A673 (cell line): ENCODE results near the gene FGF14.

Experiments
- EZH2 ChIP-seq: fragments of 200-600 bp; sonication (generic); IDR thresholded peaks from 2 replicates; pipeline ENCODE4 v1.6.1; 2017; ENCODE audit warnings: borderline replicate concordance, low read depth, mild to moderate bottlenecking, mixed read lengths, antibody characterized with exemption, low read length; ENCODE audit not compliant: poor library complexity, severe bottlenecking
- TF ChIP-seq, protein P1 (sequence below): fragments of 300-800, 200-600 bp; sonication (generic); conservative IDR thresholded peaks from 2 replicates; pipeline ENCODE4 v1.5.1; 2017; ENCODE audit warnings: low read depth, mild to moderate bottlenecking, antibody characterized with exemption, low read length, moderate library complexity, mixed read lengths

DNA sequence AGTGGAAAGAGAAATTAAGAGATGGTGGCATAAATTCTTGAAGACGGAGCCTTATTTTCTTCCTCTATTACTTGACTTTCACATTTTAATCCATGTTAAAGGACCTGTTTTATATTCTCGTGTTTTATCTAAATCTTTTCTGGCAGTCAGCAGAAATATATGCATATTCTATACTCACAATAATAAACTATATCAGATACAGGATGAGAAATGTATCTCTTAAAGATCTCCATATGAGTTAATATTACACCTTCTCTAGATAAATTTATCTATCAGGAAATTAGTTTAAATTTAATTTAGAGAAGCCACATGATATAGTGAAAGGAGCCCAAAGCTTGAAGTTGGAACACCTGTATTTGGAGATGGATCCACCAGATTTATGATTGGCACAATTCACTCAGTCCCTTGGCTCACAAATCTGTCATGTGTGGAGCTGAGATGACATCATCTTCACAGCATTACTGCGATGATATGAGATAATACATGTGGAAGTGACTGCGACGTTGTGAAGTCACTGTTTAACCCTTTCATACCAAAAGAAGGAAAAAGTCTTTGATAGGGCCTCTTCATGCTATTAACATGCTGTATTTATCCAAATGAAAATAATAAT is 216.4 kb downstream of the FGF14 start:
- TF ChIP-seq, protein P1, sequence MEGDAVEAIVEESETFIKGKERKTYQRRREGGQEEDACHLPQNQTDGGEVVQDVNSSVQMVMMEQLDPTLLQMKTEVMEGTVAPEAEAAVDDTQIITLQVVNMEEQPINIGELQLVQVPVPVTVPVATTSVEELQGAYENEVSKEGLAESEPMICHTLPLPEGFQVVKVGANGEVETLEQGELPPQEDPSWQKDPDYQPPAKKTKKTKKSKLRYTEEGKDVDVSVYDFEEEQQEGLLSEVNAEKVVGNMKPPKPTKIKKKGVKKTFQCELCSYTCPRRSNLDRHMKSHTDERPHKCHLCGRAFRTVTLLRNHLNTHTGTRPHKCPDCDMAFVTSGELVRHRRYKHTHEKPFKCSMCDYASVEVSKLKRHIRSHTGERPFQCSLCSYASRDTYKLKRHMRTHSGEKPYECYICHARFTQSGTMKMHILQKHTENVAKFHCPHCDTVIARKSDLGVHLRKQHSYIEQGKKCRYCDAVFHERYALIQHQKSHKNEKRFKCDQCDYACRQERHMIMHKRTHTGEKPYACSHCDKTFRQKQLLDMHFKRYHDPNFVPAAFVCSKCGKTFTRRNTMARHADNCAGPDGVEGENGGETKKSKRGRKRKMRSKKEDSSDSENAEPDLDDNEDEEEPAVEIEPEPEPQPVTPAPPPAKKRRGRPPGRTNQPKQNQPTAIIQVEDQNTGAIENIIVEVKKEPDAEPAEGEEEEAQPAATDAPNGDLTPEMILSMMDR, result no peak
- no peak for TF ChIP-seq EZH2
